ENCODE results near the gene PEAK3.

The PEAK3 gene

GRCh38 chr19:2270423-2271233 is 11.3 kb downstream of the PEAK3 start:
- peak; percentile 65 for DNase-seq (ENCODE audit: low read depth)

- DNase-seq (ENCODE audit: low read depth) = no peak
These were observed 11.9 kb downstream of the PEAK3 start for GRCh38 chr19:2270157-2270422.

GRCh38 chr19:2269244-2270156 is 12.5 kb downstream of the PEAK3 start:
- peak; percentile 99 for DNase-seq (ENCODE audit: low read depth)

- DNase-seq (ENCODE audit: low read depth) = no peak
These were observed 13.1 kb downstream of the PEAK3 start for GRCh38 chr19:2268861-2269243.

- DNase-seq (ENCODE audit: low read depth) = no peak
These were observed 13.5 kb downstream of the PEAK3 start for GRCh38 chr19:2268480-2268830.

- DNase-seq (ENCODE audit: low read depth) = no peak
These were observed 15.6 kb downstream of the PEAK3 start for GRCh38 chr19:2266183-2266993.

- DNase-seq (ENCODE audit: low read depth) = no peak
These were observed 20.4 kb downstream of the PEAK3 start for GRCh38 chr19:2261438-2262172.

GRCh38 chr19:2260341-2260805 is 21.6 kb downstream of the PEAK3 start:
- no peak for DNase-seq (ENCODE audit: low read depth)

- no peak for DNase-seq (ENCODE audit: low read depth)
These were observed 22.6 kb downstream of the PEAK3 start for GRCh38 chr19:2259336-2259735.

- DNase-seq (ENCODE audit: low read depth) = no peak
These were observed 25.8 kb downstream of the PEAK3 start, which contains the start of gene JSRP1 for GRCh38 chr19:2255982-2256685. Gene JSRP1 (minus strand): TSS chr19:2256417. CDS start chr19:2255314, 1,103 bp downstream.

GRCh38 chr19:2255112-2255845 is 26.7 kb downstream of the PEAK3 start:
- no peak for DNase-seq (ENCODE audit: low read depth)

GRCh38 chr19:2254064-2254872 is 27.7 kb downstream of the PEAK3 start:
- DNase-seq (ENCODE audit: low read depth) = no peak

- DNase-seq (ENCODE audit: low read depth) = no peak
These were observed 28.6 kb downstream of the PEAK3 start for GRCh38 chr19:2253106-2254063.

- DNase-seq (ENCODE audit: low read depth) = no peak
These were observed 29.2 kb downstream of the PEAK3 start for GRCh38 chr19:2252797-2253105.

- no peak for DNase-seq (ENCODE audit: low read depth)
These were observed 29.7 kb downstream of the PEAK3 start for GRCh38 chr19:2252055-2252796.

- DNase-seq (ENCODE audit: low read depth) = no peak
These were observed 30.6 kb downstream of the PEAK3 start for GRCh38 chr19:2251106-2252054.

GRCh38 chr19:2250766-2251105 is 31.2 kb downstream of the PEAK3 start:
- DNase-seq (ENCODE audit: low read depth) = no peak

Data from stimulated activated CD8-positive, alpha-beta memory T cell treated with anti-CD3 and anti-CD28 coated beads, Interleukin-12 subunit alpha, Interleukin-12 subunit beta, amount 100 ng/mL, for 4 hours (primary cell).